Osteoblast (primary cell): Measurements from ENCODE around the gene RBM4. TPM values are rescaled to one million over a fixed set of nuclear protein-coding genes. Genes with fewer than 3 reads are reported as not detected.

Source experiments
- DNase-seq: peaks from one replicate; pipeline ENCODE4 v3.0.0; 2011; ENCODE audit warnings: low spot score, mixed read lengths; ENCODE audit not compliant: insufficient read length; ENCODE audit errors: missing footprints
- H2AFZ ChIP-seq: 2 replicates; pipeline ENCODE4 v1.6.0; 2011; ENCODE audit warnings: mild to moderate bottlenecking, low read length
- H3K27ac ChIP-seq: 2 replicates; pipeline ENCODE4 v1.5.1; 2011; ENCODE audit warnings: mild to moderate bottlenecking, low read depth, low read length, moderate library complexity
- H3K27me3 ChIP-seq: 2 replicates; pipeline ENCODE4 v1.6.0; 2012; ENCODE audit warnings: mild to moderate bottlenecking, control low read depth, inconsistent platforms, low read length, moderate library complexity; ENCODE audit not compliant: insufficient read depth
- H3K36me3 ChIP-seq: 2 replicates; pipeline ENCODE4 v1.5.1; 2011; ENCODE audit warnings: mild to moderate bottlenecking, low read length, control low read depth, moderate library complexity; ENCODE audit not compliant: insufficient read depth
- H3K4me1 ChIP-seq: 2 replicates; pipeline ENCODE4 v1.5.1; 2011; ENCODE audit warnings: mild to moderate bottlenecking, low read length, control low read depth, moderate library complexity; ENCODE audit not compliant: insufficient read depth
- H3K4me2 ChIP-seq: 2 replicates; pipeline ENCODE4 v1.6.0; 2011; ENCODE audit warnings: mild to moderate bottlenecking, low read length; ENCODE audit not compliant: insufficient read depth
- H3K4me3 ChIP-seq: fragments of 200-600 bp; sonication (generic); 3 replicates; pipeline ENCODE4 v1.5.1; 2012; ENCODE audit warnings: mild to moderate bottlenecking, low read length, inconsistent platforms; ENCODE audit not compliant: insufficient read depth
- H3K79me2 ChIP-seq: 2 replicates; pipeline ENCODE4 v1.6.0; 2012; ENCODE audit warnings: mild to moderate bottlenecking, low read length, control low read depth, inconsistent platforms; ENCODE audit not compliant: insufficient read depth
- H3K9me3 ChIP-seq: 2 replicates; pipeline ENCODE4 v1.5.1; 2011; ENCODE audit warnings: low read depth, low read length, control low read depth
- H4K20me1 ChIP-seq: 2 replicates; pipeline ENCODE4 v1.6.0; 2012; ENCODE audit warnings: mild to moderate bottlenecking, low read length, control low read depth; ENCODE audit not compliant: insufficient read depth
- total RNA-seq: library from RNA; depleted of rRNA; stranded (reverse); fragments of >200 nt; gene quantifications from 2 replicates; pipeline ENCODE4 v1.2.3, GENCODE V29; 2012
- TF ChIP-seq, protein P1 (sequence below): IDR thresholded peaks from 2 replicates; pipeline ENCODE4 v1.5.1; 2011; ENCODE audit warnings: mild to moderate bottlenecking, low read depth, low read length, moderate library complexity; ENCODE audit errors: extremely low read depth

RBM4 gene
- total RNA-seq, 1 donor = 84.0 TPM

DNA sequence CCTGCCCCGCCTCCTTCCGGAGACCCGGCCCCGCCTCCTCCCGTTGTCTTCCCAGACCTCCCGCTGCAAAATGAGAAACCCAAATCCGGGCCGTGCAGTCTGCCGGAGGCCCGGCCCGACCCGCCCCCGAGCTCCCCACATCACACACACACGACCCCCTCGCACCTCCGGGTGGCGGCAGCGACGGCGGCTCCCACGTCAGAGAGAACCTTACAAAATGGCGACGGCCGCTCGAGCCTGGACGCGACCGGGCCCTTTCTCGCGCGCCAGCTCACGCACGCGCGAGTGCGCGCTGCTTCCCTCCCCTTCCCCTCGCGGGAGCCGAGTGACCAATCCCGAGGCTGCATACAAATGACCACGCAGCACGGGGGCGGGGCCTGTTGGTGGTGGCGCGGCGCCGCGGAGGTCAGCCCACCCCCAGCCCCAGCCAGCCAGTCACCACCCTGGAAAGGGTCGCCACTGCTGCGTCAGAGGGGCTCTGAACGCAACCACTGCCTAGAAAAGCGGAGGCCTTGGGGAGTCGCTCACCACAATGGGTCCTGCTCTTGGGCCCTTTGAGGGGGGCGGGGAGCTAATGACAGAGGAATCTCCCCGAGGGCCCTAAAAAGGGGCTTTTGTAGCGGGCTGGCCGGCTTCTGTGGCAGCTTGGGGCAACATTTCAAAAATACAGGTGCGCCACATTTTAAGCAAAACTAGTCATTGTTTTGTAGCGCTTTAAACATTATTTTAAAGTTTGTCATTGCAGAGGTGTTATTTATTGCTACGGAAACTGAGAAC is 39.3 kb downstream of the RBM4 start, which contains the start of gene RBM4B:
RBM4B (minus strand) TSS at position 289 of the 777 bp plus-strand sequence. CDS start 808 bp downstream, outside the sequence.
- peak within 1 kb of the TSS; percentile 86 for H3K4me3 ChIP-seq
- peak; percentile 99 for DNase-seq
- no peaks in the 10 kb centered on the region for H3K27me3 ChIP-seq
- peak within 1 kb of the TSS; percentile 98 for H3K27ac ChIP-seq
- peaks cover 27% of the 10 kb centered on the region for H3K79me2 ChIP-seq
- peaks cover 8% of the 10 kb centered on the region for H3K36me3 ChIP-seq
- H3K4me1 ChIP-seq = peaks cover 21% of the 10 kb centered on the region
- H3K4me2 ChIP-seq = peak within 1 kb of the TSS; percentile 92
- peak within 1 kb of the TSS; percentile 85 for H2AFZ ChIP-seq
- H4K20me1 ChIP-seq = peaks cover 9% of the 10 kb centered on the region
- TF ChIP-seq, protein P1, sequence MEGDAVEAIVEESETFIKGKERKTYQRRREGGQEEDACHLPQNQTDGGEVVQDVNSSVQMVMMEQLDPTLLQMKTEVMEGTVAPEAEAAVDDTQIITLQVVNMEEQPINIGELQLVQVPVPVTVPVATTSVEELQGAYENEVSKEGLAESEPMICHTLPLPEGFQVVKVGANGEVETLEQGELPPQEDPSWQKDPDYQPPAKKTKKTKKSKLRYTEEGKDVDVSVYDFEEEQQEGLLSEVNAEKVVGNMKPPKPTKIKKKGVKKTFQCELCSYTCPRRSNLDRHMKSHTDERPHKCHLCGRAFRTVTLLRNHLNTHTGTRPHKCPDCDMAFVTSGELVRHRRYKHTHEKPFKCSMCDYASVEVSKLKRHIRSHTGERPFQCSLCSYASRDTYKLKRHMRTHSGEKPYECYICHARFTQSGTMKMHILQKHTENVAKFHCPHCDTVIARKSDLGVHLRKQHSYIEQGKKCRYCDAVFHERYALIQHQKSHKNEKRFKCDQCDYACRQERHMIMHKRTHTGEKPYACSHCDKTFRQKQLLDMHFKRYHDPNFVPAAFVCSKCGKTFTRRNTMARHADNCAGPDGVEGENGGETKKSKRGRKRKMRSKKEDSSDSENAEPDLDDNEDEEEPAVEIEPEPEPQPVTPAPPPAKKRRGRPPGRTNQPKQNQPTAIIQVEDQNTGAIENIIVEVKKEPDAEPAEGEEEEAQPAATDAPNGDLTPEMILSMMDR = no peak
- no peaks in the 10 kb centered on the region for H3K9me3 ChIP-seq

GRCh38 chr11:66680966-66681645 is 42.6 kb downstream of the RBM4 start:
- H3K27ac ChIP-seq = no peak overlapping the region
- no peak overlapping the region for H3K4me2 ChIP-seq

GRCh38 chr11:66683877-66684276 is 45.4 kb downstream of the RBM4 start:
- Histone ChIP-seq H3K27ac (no peak overlapping the region), H2AFZ (no peak overlapping the region), H4K20me1 (no peaks in the 10 kb centered on the region), H3K27me3 (peaks cover 5% of the 10 kb centered on the region), H3K4me2 (no peak overlapping the region), H3K4me1 (no peaks in the 10 kb centered on the region), H3K4me3 (no peak overlapping the region), H3K36me3 (no peaks in the 10 kb centered on the region), H3K9me3 (no peaks in the 10 kb centered on the region), H3K79me2 (no peaks in the 10 kb centered on the region)
- no peak for DNase-seq
- TF ChIP-seq, protein P1 = no peak

More at GRCh38 chr11:66680966-66681645, 42.6 kb downstream of the RBM4 start:
- Histone ChIP-seq H4K20me1 (no peaks in the 10 kb centered on the region), H3K4me1 (peaks cover 17% of the 10 kb centered on the region), H3K36me3 (no peaks in the 10 kb centered on the region), H3K27me3 (no peaks in the 10 kb centered on the region), H3K9me3 (no peaks in the 10 kb centered on the region), H3K4me3 (no peak overlapping the region), H3K79me2 (peaks cover 6% of the 10 kb centered on the region), H2AFZ (no peak overlapping the region)
- DNase-seq = peak; percentile 21
- TF ChIP-seq, protein P1 = no peak

- H3K36me3 ChIP-seq = no peaks in the 10 kb centered on the region
- no peak overlapping the region for H2AFZ ChIP-seq
- no peaks in the 10 kb centered on the region for H3K9me3 ChIP-seq
- H3K4me3 ChIP-seq = no peak overlapping the region
- TF ChIP-seq, protein P1 = no peak
- no peak overlapping the region for H3K4me2 ChIP-seq
- no peaks in the 10 kb centered on the region for H4K20me1 ChIP-seq
- peak; percentile 37 for DNase-seq
- H3K4me1 ChIP-seq = no peaks in the 10 kb centered on the region
- no peak overlapping the region for H3K27ac ChIP-seq
- peaks cover 5% of the 10 kb centered on the region for H3K27me3 ChIP-seq
- no peaks in the 10 kb centered on the region for H3K79me2 ChIP-seq
These were observed 46.1 kb downstream of the RBM4 start for GRCh38 chr11:66684635-66685034.
